ENCODE data around the gene NEUROG1. TPM values are rescaled to one million over a fixed set of nuclear protein-coding genes. Genes with fewer than 3 reads are reported as not detected.

Gene NEUROG1
- total RNA-seq, 1 donor from 2014 or later, result 7.8 TPM

- no peaks in the 10 kb centered on the region for H3K9me3 Mint-ChIP-seq
- H3K4me3 Mint-ChIP-seq, result peak overlapping the region; percentile 77
- H3K36me3 Mint-ChIP-seq (ENCODE audit: low read depth), result peaks cover 3% of the 10 kb centered on the region
- H3K4me1 Mint-ChIP-seq, result peaks cover 24% of the 10 kb centered on the region
- TF ChIP-seq CTCF (conservative IDR thresholded peaks at IDR 0.05), result no peak
- H3K27ac Mint-ChIP-seq (ENCODE audit: unreplicated experiment), result no peak overlapping the region
- peaks cover 92% of the 10 kb centered on the region for H3K27me3 Mint-ChIP-seq (ENCODE audit: low read depth)
- DNase-seq (ENCODE audit: low read depth, low spot score), result no peak
Measured at GRCh38 chr5:135508496-135509005, 27.2 kb downstream of the NEUROG1 start.

DNA sequence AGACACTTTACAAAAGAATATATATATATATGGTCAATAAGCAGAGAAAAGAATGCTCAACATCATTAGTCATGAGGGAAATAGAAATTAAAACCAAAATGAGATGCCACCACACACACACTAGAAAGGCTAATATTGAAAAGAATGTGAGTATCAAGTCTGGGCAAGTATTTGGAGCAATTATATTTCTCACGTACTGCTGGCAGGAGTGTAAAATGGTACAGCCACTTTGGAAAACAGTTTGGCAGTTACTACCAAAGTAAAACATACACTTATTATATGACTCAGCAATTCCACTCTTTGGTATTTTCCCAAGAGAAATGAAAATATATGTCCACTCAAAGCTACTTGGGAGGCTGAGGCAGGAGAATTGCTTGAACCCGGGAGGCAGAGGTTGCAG lies 29.8 kb downstream of the NEUROG1 start:
- H3K27ac Mint-ChIP-seq (ENCODE audit: unreplicated experiment), result no peak overlapping the region
- no peak for TF ChIP-seq CTCF (conservative IDR thresholded peaks at IDR 0.05)
- H3K4me3 Mint-ChIP-seq, result no peak overlapping the region
- DNase-seq (ENCODE audit: low read depth, low spot score), result no peak
- peaks cover 24% of the 10 kb centered on the region for H3K4me1 Mint-ChIP-seq
- H3K9me3 Mint-ChIP-seq, result no peaks in the 10 kb centered on the region
- H3K36me3 Mint-ChIP-seq (ENCODE audit: low read depth), result peaks cover 3% of the 10 kb centered on the region
- peaks cover 100% of the 10 kb centered on the region for H3K27me3 Mint-ChIP-seq (ENCODE audit: low read depth)

DNA sequence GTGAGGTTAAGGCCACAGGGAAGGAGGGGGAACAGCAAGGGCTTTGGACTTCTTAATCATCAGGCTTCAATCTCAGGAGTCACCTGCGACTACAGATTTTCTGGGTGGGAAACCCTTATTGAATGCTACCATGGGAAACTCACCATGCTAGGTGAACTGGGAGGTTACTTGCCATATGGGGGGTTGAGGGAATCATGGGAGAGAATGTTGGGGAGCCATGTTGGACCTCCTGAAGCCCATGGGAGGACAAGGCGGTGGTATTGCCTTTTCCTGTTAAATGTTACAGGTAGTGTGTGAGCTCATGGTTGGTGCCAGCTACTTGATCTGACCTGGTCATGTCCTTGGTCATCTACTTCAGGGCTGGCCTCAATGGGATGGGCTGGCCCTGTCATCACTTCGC lies 31.4 kb downstream of the NEUROG1 start:
- H3K27ac Mint-ChIP-seq (ENCODE audit: unreplicated experiment), result no peak overlapping the region
- H3K27me3 Mint-ChIP-seq (ENCODE audit: low read depth), result peaks cover 96% of the 10 kb centered on the region
- H3K4me1 Mint-ChIP-seq, result peaks cover 18% of the 10 kb centered on the region
- H3K36me3 Mint-ChIP-seq (ENCODE audit: low read depth), result no peaks in the 10 kb centered on the region
- no peaks in the 10 kb centered on the region for H3K9me3 Mint-ChIP-seq
- no peak for TF ChIP-seq CTCF (conservative IDR thresholded peaks at IDR 0.05)
- no peak for DNase-seq (ENCODE audit: low read depth, low spot score)
- no peak overlapping the region for H3K4me3 Mint-ChIP-seq

DNA sequence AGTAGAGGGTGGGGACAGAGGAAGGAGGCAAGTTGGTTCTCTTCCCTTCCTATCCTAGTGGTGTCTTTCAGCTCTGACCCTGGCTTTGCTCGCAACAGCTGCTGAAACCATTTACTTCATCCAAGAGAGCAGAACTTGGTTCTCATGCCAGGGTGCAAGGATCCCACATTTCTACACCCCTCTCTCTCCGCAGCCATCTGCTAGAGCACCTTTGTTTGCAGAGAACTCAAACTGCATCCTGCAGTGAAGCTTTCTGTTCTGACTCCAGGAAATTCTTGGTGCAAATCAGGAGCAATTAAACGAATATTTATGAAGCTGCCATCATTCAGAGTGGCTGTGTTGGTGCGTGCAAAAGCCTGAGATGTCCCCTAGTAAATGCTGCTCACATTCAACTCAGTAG lies 31.9 kb downstream of the NEUROG1 start:
- Mint-ChIP-seq H3K36me3 (ENCODE audit: low read depth) (no peaks in the 10 kb centered on the region), H3K27ac (ENCODE audit: unreplicated experiment) (no peak overlapping the region), H3K4me1 (peaks cover 16% of the 10 kb centered on the region), H3K27me3 (ENCODE audit: low read depth) (peaks cover 96% of the 10 kb centered on the region), H3K4me3 (no peak overlapping the region), H3K9me3 (no peaks in the 10 kb centered on the region)
- no peak for TF ChIP-seq CTCF (conservative IDR thresholded peaks at IDR 0.05)
- no peak for DNase-seq (ENCODE audit: low read depth, low spot score)

DNA sequence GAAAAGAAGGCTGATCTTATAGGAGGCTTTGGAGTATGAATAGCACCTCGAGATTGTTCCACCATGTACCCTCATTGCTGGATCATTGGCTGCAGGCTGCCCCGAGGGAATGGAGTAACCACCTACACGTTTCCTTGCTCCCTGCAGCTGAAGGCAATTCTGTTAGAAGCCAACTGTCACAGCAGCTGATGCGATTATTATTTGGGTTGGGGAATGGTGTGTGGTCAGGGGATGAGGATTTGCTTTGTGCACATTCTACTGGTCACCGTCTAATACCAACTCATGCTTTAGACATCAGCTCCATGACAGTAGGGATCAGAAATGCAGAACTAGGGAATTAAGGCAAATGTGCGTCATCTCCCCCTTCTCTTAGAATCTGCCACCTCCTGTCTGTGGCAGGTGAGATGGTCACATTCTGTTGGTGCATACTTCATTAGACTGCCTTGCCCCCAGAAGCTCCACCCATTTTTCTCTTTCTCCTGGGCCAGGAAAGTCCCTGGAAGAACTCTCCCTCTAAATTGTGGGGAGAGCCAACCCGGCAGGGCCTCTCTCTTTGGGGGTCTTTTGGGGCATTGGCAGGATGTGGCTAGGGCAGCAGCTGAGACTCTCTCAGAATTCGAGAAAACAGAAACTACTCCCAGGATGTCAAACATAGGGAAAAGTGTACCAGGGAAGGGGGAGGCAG lies 32.8 kb downstream of the NEUROG1 start:
- no peaks in the 10 kb centered on the region for H3K9me3 Mint-ChIP-seq
- peaks cover 96% of the 10 kb centered on the region for H3K27me3 Mint-ChIP-seq (ENCODE audit: low read depth)
- H3K36me3 Mint-ChIP-seq (ENCODE audit: low read depth), result no peaks in the 10 kb centered on the region
- no peak overlapping the region for H3K4me3 Mint-ChIP-seq
- no peak for TF ChIP-seq CTCF (conservative IDR thresholded peaks at IDR 0.05)
- H3K27ac Mint-ChIP-seq (ENCODE audit: unreplicated experiment), result no peak overlapping the region
- H3K4me1 Mint-ChIP-seq, result peaks cover 11% of the 10 kb centered on the region
- no peak for DNase-seq (ENCODE audit: low read depth, low spot score)

All from neural crest cell (in vitro differentiated cells).